ENCODE measurements around the gene SPR.
A peak's percentile ranks its signal among the peaks of the same experiment; 100 is the strongest.
"Not testable (repeated sequence)": the region's sequence is repeated elsewhere in the genome, so short reads cannot be mapped to it uniquely, and the experiment has no call there.

SPR gene

GRCh38 chr2:72888438-72889202, 1.4 kb downstream of the SPR start:
- DNase-seq (ENCODE audit: low read depth, low spot score): no peak

GRCh38 chr2:72889991-72890390, 2.8 kb downstream of the SPR start:
- no peak for DNase-seq (ENCODE audit: low read depth, low spot score)

DNA sequence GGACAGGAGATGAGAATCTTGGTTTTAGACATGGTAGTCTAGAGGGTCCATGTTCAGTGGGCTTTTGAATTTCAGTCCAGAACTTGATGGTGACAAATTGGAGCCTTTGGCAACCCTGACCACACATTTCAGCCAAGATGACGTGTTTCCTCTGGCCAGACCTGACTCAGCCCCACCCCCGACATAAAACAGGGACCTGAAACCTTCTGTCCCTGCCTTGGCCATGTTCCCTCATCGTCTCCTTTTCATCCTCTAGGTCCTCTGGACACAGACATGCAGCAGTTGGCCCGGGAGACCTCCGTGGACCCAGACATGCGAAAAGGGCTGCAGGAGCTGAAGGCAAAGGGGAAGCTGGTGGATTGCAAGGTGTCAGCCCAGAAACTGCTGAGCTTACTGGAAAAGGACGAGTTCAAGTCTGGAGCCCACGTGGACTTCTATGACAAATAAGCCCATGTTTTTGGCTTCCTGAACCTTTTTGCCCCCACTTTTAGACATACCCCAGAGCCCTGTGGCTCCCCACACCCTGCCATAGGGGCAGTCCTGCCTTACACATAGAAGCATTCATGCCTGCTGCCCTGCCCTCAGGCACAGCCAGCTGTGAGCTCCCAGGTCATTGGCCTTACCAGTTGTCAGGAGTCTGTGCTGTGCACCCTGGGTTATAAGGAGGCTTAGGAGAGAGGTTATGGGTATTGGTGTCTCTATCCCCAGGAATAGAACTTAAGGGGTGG, 4.0 kb downstream of the SPR start:
- no peak for DNase-seq (ENCODE audit: low read depth, low spot score)

- peak; percentile 90 for DNase-seq (ENCODE audit: low read depth, low spot score)
Measured at GRCh38 chr2:72892506-72893173, 5.4 kb downstream of the SPR start.

DNA sequence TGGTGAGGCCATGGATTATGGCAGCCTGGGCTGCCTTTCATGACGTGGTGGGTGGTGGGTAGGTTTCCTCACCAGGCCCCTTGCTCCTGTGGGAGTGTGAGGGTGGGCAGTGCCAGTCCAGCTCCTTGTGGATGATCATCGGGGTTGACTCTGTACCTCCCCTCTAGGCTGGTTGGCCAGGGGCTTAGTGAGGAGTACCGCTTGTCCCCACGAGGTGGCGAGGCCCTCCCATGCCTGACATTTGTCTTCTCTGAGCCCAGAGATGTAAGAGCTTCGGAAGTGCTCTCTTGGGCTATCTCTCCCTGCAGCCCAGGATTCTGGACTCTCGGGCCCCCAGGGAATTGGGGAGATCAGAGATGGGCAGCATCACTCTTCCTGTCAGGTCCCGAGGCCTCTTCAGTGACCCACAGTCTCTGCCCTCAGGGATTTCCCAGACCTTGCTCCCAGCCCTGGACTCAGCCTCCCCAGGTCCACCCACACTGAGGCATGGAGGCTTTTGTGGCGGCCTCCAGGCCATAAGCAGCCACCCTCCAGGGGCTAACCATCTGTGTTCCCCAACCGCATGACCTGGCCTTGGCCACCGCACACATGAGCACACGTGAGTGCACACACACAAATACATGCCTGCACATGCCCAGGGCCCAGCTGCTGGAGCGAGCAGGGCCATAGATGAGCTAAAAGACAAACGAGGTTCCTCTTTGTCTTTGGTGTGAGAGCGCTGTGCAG, 6.5 kb downstream of the SPR start:
- DNase-seq (ENCODE audit: low read depth, low spot score): peak; percentile 87

DNA sequence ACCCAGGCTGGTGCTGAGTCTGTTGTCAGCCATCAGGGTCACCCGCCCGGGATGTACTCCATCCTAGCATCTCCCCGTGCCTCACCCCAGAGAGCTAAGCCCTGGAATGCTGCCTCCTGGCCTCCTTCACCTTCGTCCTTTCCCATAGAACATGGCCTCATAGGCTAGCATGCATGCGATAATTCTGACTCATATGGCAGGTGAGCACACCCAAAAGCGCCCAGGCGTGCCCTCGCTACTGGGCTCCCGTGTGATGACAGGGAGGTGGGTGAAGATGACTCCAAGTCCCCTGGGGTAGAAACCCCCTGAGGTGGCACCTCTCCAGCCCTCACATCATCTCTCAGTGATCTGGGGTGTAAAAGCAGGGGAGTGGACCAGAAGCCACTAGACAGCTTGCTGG, 7.3 kb downstream of the SPR start:
- no peak for DNase-seq (ENCODE audit: low read depth, low spot score)

DNA sequence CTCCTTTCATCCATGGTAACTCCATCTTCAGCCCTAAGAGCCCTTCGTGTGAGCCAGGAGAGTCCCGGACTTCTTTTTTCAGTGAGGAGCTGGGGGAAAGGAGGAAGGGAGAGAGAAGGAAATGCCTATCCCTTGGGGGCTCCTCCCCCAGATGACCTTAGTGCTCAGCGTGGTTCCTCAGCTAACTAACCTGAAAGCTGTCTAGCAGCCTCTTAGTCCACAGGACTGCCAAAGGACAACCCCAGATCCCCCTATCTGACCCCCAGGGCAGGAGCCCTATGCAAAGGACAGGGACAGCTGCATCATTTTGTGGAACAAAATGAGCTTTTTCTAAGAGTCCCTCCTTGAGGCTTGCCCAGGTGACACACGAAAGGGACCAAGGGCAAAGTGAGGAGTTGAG, 7.9 kb downstream of the SPR start:
- no peak for DNase-seq (ENCODE audit: low read depth, low spot score)

GRCh38 chr2:72895759-72896281, 8.6 kb downstream of the SPR start:
- DNase-seq (ENCODE audit: low read depth, low spot score): peak; percentile 57

DNA sequence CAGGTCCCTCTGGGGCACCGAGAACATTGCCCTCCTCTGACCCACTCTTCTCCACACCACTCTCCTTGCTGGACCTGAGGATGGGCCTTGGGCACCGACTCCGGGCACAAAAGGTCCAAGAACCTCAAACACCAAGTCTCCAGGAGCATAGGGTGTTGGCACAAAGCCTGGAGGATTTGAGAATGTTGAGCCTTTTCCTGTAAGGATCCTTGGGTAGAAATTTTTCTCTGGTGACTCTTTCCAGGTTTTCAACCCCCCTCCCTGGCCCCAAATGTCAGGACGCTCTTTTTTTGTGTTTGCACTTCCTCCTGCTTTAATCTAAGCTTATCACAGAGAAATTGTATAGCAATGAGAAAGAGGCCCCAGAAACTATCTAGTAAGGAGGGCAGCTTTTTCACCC, 9.2 kb downstream of the SPR start:
- peak; percentile 32 for DNase-seq (ENCODE audit: low read depth, low spot score)

DNA sequence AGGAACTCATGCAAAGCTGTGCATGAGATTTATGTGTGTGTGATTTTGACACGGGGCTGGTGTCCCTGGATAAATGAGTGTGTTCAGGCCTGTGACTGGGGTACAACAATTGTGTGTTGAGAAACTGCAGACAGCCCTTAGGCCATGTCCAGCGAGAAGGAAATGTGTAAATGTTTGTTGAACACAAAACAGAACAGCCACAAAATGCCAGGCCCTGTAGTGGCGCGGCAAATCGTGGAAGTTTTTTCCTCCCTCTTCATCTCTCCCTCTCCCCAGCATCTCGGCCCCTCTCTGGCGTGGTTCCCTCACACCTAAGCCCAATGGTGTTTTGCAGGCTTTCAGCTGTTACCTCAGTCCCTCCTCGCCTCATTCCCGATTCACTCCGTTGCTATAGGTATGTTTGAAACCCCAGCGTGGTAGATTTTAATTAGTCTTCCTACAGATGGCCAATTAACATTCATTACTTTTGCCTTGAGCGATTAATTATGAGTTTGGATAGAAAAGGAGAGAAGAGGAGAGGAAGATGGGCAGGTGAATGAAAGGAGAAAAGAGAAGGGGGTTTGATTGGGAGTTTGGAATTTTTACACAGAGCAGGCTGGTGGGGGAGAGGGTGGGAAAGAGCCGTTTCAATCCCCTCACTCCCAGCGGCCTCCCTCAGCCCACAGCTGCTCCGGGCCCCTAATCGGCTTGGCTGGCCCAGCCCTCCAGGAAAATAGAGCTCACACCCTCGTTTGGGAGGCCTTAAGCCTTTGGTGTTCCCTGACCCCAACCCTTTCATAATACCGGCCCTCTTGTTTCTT, 10.8 kb downstream of the SPR start:
- no peak for DNase-seq (ENCODE audit: low read depth, low spot score)

GRCh38 chr2:72898585-72898906, 11.3 kb downstream of the SPR start:
- DNase-seq (ENCODE audit: low read depth, low spot score): no peak

DNA sequence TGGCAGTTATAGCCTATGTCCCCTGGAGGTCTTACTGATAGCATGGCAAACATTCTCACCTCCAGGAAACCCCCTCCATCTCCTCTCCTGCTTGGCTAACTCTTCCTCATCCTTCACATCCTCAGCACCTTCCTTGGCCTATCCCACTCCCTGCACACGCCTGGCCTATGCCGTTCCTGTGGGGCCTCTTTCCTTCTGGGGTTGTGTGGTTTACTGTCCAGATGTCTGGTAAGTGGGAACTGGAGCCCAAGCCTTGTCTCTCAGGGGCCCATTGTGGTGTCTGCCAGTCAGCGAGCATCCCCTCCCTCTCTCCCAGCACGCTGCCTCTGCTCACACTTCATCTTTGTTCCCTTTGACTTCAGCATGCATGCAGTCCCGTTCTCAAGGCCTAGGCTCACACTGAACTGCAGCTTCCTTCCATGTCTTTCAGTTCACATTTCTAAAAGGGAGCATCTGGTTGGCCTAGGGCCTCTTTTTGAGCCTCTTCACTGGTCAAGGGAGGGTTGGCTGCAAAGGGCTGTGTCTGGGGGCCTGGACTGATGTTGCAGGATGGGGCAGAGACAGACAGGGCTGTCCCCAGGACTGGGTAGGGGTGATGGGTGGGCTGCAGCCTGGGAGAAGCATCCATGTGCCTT, 13.1 kb downstream of the SPR start:
- no peak for DNase-seq (ENCODE audit: low read depth, low spot score)

DNA sequence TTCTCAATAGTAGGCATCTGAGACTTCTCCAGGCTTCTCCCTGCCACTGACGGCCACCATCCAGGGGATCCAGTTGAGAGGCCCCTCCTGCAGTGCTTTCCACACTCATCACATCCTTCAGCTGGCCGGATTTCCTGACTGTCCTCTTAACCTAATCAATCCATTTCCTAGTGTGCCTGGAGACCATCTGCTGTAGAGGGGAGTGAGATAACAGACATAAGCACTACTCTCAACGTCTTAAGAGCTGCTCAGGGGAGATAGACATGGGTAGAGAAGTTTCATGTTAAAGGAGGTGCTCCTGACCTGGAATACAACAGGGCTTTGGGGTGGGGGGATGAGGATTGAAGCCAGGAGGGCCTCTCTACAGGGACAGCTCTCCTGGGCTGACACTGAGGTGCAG, 14.2 kb downstream of the SPR start:
- DNase-seq (ENCODE audit: low read depth, low spot score): no peak

DNA sequence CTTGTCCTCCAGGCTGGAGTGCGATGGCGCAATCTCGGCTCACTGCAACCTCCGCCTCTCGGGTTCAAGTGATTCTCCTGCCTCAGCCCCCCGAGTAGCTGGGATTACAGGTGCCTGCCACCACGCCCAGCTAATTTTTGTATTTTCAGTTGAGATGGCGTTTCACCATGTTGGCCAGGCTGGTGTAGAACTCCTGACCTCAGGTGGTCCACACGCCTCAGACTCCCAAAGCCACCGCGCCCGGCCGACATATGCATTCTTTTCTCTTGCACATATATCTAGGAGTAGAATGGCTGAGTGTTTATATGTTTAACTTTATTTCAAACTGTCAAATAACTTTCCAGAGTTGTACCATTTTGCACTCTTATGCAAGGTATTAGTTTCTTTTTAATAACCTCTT, 20.2 kb downstream of the SPR start:
- DNase-seq (ENCODE audit: low read depth, low spot score): not testable (repeated sequence)

- DNase-seq (ENCODE audit: low read depth, low spot score): no peak
Measured at GRCh38 chr2:72908741-72909140, 21.5 kb downstream of the SPR start.

- DNase-seq (ENCODE audit: low read depth, low spot score): no peak
Measured at GRCh38 chr2:72911256-72911655, 24.0 kb downstream of the SPR start.

- no peak for DNase-seq (ENCODE audit: low read depth, low spot score)
Measured at GRCh38 chr2:72913486-72914205, 26.4 kb downstream of the SPR start.

DNA sequence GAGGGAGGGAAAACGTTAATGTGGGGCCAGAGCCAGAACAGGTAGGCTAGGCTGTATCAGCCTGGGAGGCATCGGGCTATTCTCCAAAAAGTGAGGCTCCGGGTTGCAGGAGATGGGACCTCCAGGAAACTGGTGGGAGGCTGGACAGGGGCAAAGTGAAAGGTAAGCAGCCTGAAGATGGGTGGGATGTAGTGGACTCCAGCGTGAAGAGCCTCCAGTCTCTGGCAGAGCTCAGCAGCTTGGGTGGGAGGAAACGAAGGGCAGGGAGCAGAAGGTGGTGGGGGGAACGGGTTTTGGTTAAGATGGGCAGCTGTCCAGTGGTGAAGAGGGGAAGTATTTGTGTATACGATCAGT, 27.0 kb downstream of the SPR start:
- DNase-seq (ENCODE audit: low read depth, low spot score): no peak

DNA sequence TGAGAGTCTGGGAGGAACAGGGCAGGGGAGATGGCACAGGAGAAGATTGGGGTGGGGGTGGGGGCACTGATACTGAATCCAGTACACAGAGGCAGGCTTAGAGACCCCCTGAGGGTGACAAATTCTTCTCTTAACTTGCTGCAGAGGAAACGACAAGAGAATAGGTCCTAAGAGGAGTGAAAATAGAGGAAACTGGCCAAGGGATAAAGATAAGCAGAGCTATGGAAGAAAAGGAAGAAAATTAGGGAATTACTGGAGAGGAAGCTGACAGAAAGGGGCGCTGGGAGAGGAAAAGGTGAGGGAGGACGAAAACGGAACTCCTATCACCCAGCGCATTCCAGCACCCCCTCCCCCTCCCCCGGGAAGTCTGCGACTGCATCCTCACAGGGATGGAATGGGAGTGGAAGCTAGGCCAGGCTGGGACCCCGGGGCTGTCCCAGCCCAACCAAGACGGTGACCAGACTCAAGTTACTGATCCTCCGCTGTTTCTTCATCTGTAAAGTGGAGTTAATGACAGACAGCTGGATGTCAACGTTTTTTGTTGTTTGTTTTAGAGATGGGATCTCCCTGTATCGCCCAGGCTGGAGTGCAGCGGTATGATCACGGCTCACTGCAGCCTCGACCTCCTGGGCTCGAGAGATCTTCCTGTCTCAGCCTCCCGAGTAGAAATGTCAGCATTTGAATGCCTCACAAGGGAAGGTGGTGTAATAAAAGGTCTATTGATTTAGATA, 27.5 kb downstream of the SPR start:
- DNase-seq (ENCODE audit: low read depth, low spot score): no peak
